Stimulated activated memory B cell treated with anti-CD40 and anti-IgM and Interleukin-4, amounts not matched to agents 10 μg/mL and 1 μg/mL and 100 μg/mL, for 72 hours (primary cell): ENCODE data around the gene UGGT1.
"Not testable (repeated sequence)": the region's sequence is repeated elsewhere in the genome, so short reads cannot be mapped to it uniquely, and the experiment has no call there.

Source experiments
- ATAC-seq: fragments of 150-1000 bp; cut with Tn5 transposase; 2 replicates; pipeline ENCODE4 v1.10.0; 2021
- H3K27ac Mint-ChIP-seq: one replicate; pipeline ENCODE4 v1.8.0; 2022; ENCODE audit warnings: mild to moderate bottlenecking, mixed read lengths
- H3K27me3 Mint-ChIP-seq: one replicate; pipeline ENCODE4 v1.8.0; 2022; ENCODE audit warnings: mixed read lengths
- H3K36me3 Mint-ChIP-seq: one replicate; pipeline ENCODE4 v1.8.0; 2022; ENCODE audit warnings: mixed read lengths
- H3K4me1 Mint-ChIP-seq: one replicate; pipeline ENCODE4 v1.8.0; 2022; ENCODE audit warnings: mixed read lengths
- H3K4me3 Mint-ChIP-seq: one replicate; pipeline ENCODE4 v1.8.0; 2022; ENCODE audit warnings: mild to moderate bottlenecking, moderate library complexity, mixed read lengths
- H3K9me3 Mint-ChIP-seq: one replicate; pipeline ENCODE4 v1.8.0; 2022; ENCODE audit warnings: mixed read lengths

Gene UGGT1

GRCh38 chr2:128178650-128179460 lies 87.9 kb downstream of the UGGT1 start:
- Mint-ChIP-seq H3K36me3 (peaks cover 88% of the 10 kb centered on the region), H3K27ac (no peak overlapping the region), H3K27me3 (no peaks in the 10 kb centered on the region), H3K9me3 (no peaks in the 10 kb centered on the region), H3K4me1 (no peaks in the 10 kb centered on the region), H3K4me3 (no peak overlapping the region)
- ATAC-seq: peak; percentile 61

GRCh38 chr2:128179461-128179755 lies 88.4 kb downstream of the UGGT1 start:
- Mint-ChIP-seq H3K4me3 (no peak overlapping the region), H3K4me1 (no peaks in the 10 kb centered on the region), H3K9me3 (no peaks in the 10 kb centered on the region), H3K36me3 (peaks cover 89% of the 10 kb centered on the region), H3K27me3 (no peaks in the 10 kb centered on the region), H3K27ac (no peak overlapping the region)
- no peak for ATAC-seq

- no peak overlapping the region for H3K27ac Mint-ChIP-seq
- H3K36me3 Mint-ChIP-seq: peaks cover 89% of the 10 kb centered on the region
- ATAC-seq: no peak
- no peaks in the 10 kb centered on the region for H3K4me1 Mint-ChIP-seq
- no peaks in the 10 kb centered on the region for H3K27me3 Mint-ChIP-seq
- no peak overlapping the region for H3K4me3 Mint-ChIP-seq
- no peaks in the 10 kb centered on the region for H3K9me3 Mint-ChIP-seq
Measured at GRCh38 chr2:128180031-128180430, 89.0 kb downstream of the UGGT1 start.

DNA sequence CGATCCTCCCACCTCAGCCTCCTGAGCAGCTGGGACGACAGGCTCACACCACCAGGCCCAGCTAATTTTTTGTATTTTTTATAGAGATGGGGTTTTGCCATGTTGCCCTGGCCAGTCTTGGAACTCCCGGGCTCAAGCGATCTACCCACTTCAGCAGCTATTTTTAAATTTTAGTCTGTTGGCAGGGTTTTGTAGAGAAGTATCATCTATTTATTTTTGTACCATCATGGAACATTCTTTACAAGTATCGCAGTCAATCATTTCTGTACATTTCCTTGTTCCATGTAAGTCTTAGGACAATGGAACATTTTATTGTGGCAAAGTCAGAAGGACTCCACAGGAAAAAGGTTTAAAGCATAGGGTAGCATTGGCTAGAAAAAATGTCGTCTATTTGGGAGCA lies 94.6 kb downstream of the UGGT1 start:
- H3K4me3 Mint-ChIP-seq: no peak overlapping the region
- no peaks in the 10 kb centered on the region for H3K9me3 Mint-ChIP-seq
- no peak overlapping the region for H3K27ac Mint-ChIP-seq
- H3K4me1 Mint-ChIP-seq: no peaks in the 10 kb centered on the region
- H3K27me3 Mint-ChIP-seq: no peaks in the 10 kb centered on the region
- peaks cover 90% of the 10 kb centered on the region for H3K36me3 Mint-ChIP-seq
- no peak for ATAC-seq

DNA sequence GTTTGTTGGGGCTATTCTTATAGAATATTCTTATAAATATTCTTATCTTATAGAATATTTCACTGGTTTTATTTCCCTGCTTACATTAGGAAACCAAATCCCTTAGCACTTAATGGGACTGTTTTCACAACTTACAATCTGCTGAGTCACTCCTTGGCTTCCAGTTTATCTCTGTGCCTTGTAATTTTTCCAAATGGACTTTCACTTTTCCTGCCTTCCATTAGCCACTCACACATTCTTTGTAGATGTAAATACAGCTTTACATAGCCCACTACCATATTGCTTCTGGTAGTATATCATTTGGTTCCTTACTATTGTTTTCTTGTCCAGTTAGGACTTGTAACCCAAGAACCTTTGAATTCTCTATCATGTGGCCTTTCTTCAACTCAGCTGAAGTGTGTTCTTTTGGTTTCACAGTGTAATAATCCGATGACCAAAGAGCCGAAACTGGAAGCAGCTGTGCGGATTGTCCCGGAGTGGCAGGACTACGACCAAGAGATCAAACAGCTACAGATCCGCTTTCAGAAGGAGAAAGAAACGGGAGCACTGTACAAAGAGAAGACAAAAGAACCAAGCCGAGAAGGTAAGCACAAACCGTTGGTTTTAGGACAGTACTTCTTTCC lies 96.1 kb downstream of the UGGT1 start:
- Mint-ChIP-seq H3K4me3 (no peak overlapping the region), H3K9me3 (no peaks in the 10 kb centered on the region), H3K27me3 (no peaks in the 10 kb centered on the region), H3K36me3 (peaks cover 91% of the 10 kb centered on the region), H3K4me1 (no peaks in the 10 kb centered on the region), H3K27ac (no peak overlapping the region)
- ATAC-seq: no peak

- peaks cover 28% of the 10 kb centered on the region for H3K36me3 Mint-ChIP-seq
- peaks cover 18% of the 10 kb centered on the region for H3K4me1 Mint-ChIP-seq
- ATAC-seq: no peak
- no peak overlapping the region for H3K4me3 Mint-ChIP-seq
- H3K27ac Mint-ChIP-seq: peak overlapping the region; percentile 43
- no peaks in the 10 kb centered on the region for H3K9me3 Mint-ChIP-seq
- no peaks in the 10 kb centered on the region for H3K27me3 Mint-ChIP-seq
Measured at GRCh38 chr2:128195435-128195984, 104.5 kb downstream of the UGGT1 start.

- no peaks in the 10 kb centered on the region for H3K9me3 Mint-ChIP-seq
- no peak overlapping the region for H3K4me3 Mint-ChIP-seq
- peaks cover 18% of the 10 kb centered on the region for H3K4me1 Mint-ChIP-seq
- no peaks in the 10 kb centered on the region for H3K27me3 Mint-ChIP-seq
- peak overlapping the region; percentile 43 for H3K27ac Mint-ChIP-seq
- ATAC-seq: peak; percentile 12
- peaks cover 23% of the 10 kb centered on the region for H3K36me3 Mint-ChIP-seq
Measured at GRCh38 chr2:128196026-128196425, 105.0 kb downstream of the UGGT1 start.

DNA sequence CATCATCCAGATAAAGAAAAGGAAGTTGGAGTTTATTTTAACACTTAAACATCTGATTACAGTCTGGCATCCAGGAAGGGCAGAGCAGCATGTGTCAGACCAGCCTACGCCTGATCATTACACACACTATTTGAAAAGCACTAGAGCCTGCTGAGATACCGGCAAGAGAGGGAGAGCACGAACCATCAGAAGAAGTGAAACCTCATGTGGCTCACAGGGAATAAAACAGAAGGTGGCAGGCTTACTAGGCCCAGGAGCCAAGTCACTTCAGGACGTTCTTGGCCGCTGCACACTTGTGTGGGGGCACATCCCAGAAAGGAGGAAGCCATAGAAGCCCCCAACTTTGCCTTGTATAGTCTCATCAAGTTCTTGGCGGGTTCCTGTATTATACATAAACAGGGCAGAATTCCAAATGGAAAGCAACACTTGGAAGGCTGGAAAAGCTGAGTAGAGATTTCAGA lies 105.5 kb downstream of the UGGT1 start:
- Mint-ChIP-seq H3K27me3 (no peaks in the 10 kb centered on the region), H3K4me1 (peaks cover 18% of the 10 kb centered on the region), H3K36me3 (peaks cover 18% of the 10 kb centered on the region), H3K4me3 (no peak overlapping the region), H3K27ac (peak overlapping the region; percentile 43), H3K9me3 (no peaks in the 10 kb centered on the region)
- ATAC-seq: peak; percentile 86

- peaks cover 14% of the 10 kb centered on the region for H3K36me3 Mint-ChIP-seq
- H3K4me3 Mint-ChIP-seq: no peak overlapping the region
- no peak for ATAC-seq
- H3K27ac Mint-ChIP-seq: peak overlapping the region; percentile 43
- H3K4me1 Mint-ChIP-seq: peaks cover 18% of the 10 kb centered on the region
- H3K27me3 Mint-ChIP-seq: no peaks in the 10 kb centered on the region
- no peaks in the 10 kb centered on the region for H3K9me3 Mint-ChIP-seq
Measured at GRCh38 chr2:128197059-128197458, 106.1 kb downstream of the UGGT1 start.

- Mint-ChIP-seq H3K27ac (no peak overlapping the region), H3K4me1 (peaks cover 18% of the 10 kb centered on the region), H3K4me3 (no peak overlapping the region), H3K9me3 (no peaks in the 10 kb centered on the region), H3K36me3 (peaks cover 7% of the 10 kb centered on the region), H3K27me3 (no peaks in the 10 kb centered on the region)
- no peak for ATAC-seq
Measured at GRCh38 chr2:128198656-128199055, 107.7 kb downstream of the UGGT1 start.

- ATAC-seq: no peak
- no peaks in the 10 kb centered on the region for H3K9me3 Mint-ChIP-seq
- no peak overlapping the region for H3K27ac Mint-ChIP-seq
- no peak overlapping the region for H3K4me3 Mint-ChIP-seq
- peaks cover 7% of the 10 kb centered on the region for H3K36me3 Mint-ChIP-seq
- H3K4me1 Mint-ChIP-seq: peaks cover 18% of the 10 kb centered on the region
- H3K27me3 Mint-ChIP-seq: no peaks in the 10 kb centered on the region
Measured at GRCh38 chr2:128199141-128199540, 108.1 kb downstream of the UGGT1 start.

- Mint-ChIP-seq H3K4me3 (no peak overlapping the region), H3K9me3 (no peaks in the 10 kb centered on the region), H3K36me3 (no peaks in the 10 kb centered on the region), H3K27ac (no peak overlapping the region), H3K27me3 (no peaks in the 10 kb centered on the region), H3K4me1 (no peaks in the 10 kb centered on the region)
- no peak for ATAC-seq
Measured at GRCh38 chr2:128202791-128203190, 111.8 kb downstream of the UGGT1 start.

- Mint-ChIP-seq H3K9me3 (peaks cover 3% of the 10 kb centered on the region), H3K4me3 (no peak overlapping the region), H3K27me3 (peaks cover 6% of the 10 kb centered on the region), H3K36me3 (no peaks in the 10 kb centered on the region), H3K4me1 (no peaks in the 10 kb centered on the region), H3K27ac (no peak overlapping the region)
- no peak for ATAC-seq
Measured at GRCh38 chr2:128206245-128206644, 115.2 kb downstream of the UGGT1 start.

GRCh38 chr2:128208023-128208422 lies 117.0 kb downstream of the UGGT1 start:
- no peaks in the 10 kb centered on the region for H3K36me3 Mint-ChIP-seq
- H3K27me3 Mint-ChIP-seq: peaks cover 9% of the 10 kb centered on the region
- H3K4me3 Mint-ChIP-seq: no peak overlapping the region
- H3K27ac Mint-ChIP-seq: no peak overlapping the region
- ATAC-seq: no peak
- H3K4me1 Mint-ChIP-seq: no peaks in the 10 kb centered on the region
- peaks cover 3% of the 10 kb centered on the region for H3K9me3 Mint-ChIP-seq

DNA sequence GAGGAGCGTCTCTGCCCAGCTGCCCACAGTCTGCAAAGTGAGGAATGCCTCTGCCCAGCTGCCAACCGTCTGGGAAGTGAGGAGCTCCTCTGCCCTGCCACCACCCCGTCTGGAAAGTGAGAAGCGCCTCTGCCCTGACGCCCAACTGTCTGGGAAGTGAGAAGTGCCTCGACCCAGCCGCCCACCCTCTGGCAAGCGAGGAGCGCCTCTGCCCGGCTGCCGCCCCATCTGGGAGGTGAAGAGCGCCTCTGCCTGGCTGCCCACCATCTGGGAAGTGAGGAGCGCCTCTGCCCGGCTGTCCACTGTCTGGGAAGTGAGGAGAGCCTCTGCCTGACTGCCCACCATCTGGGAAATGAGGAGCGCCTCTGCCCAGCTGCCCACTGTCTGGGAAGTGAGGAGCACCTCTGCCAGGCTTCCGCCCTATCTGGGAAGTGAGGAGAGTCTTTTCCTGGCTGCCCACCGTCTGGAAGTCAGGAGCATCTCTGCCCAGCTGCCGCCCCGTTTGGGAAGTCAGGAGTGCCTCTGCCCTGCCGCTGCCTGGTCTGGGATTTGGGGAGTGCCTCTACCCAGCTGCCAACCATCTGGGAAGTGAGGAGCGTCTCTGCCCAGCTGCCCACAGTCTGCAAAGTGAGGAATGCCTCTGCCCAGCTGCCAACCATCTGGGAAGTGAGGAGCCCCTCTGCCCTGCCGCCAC lies 117.8 kb downstream of the UGGT1 start:
- not testable (repeated sequence) for H3K4me3 Mint-ChIP-seq, H3K27ac Mint-ChIP-seq, H3K36me3 Mint-ChIP-seq, H3K9me3 Mint-ChIP-seq, ATAC-seq, H3K4me1 Mint-ChIP-seq
- H3K27me3 Mint-ChIP-seq: peaks cover 15% of the 10 kb centered on the region
